Measurements from ENCODE around the gene WDTC1. TPM values are rescaled to one million over a fixed set of nuclear protein-coding genes. Genes with fewer than 3 reads are reported as not detected.

The WDTC1 gene
- total RNA-seq, 4 donors from 2014 or later, result 40.0 to 75.5 (median 49.9) TPM

- peaks cover 0 to 18% (median 8%) of the 10 kb centered on the region in 3 donors for H3K4me1 ChIP-seq
- H3K36me3 ChIP-seq, result no peaks in the 10 kb centered on the region
- no peaks in the 10 kb centered on the region for H3K9me3 ChIP-seq
- H3K27ac ChIP-seq, result no peak overlapping the region
- 25% methylated on average over 1 of the region's 1 CpG; no CpG with 5 or more reads in 1 of the 2 donors for WGBS, 2 donors (ENCODE audit: low coverage in 1 of 2)
- TF ChIP-seq CTCF (IDR thresholded peaks at IDR 0.05) (no peak), POLR2AphosphoS5 (IDR thresholded peaks at IDR 0.05) (no peak), POLR2A (IDR thresholded peaks at IDR 0.05) (no peak), EP300 (IDR thresholded peaks at IDR 0.05) (no peak)
- H3K4me3 ChIP-seq, result no peak overlapping the region
- no peaks in the 10 kb centered on the region for H3K27me3 ChIP-seq
- ATAC-seq, result no peak
Observed at GRCh38 chr1:27318596-27318995, 84.2 kb downstream of the WDTC1 start.

DNA sequence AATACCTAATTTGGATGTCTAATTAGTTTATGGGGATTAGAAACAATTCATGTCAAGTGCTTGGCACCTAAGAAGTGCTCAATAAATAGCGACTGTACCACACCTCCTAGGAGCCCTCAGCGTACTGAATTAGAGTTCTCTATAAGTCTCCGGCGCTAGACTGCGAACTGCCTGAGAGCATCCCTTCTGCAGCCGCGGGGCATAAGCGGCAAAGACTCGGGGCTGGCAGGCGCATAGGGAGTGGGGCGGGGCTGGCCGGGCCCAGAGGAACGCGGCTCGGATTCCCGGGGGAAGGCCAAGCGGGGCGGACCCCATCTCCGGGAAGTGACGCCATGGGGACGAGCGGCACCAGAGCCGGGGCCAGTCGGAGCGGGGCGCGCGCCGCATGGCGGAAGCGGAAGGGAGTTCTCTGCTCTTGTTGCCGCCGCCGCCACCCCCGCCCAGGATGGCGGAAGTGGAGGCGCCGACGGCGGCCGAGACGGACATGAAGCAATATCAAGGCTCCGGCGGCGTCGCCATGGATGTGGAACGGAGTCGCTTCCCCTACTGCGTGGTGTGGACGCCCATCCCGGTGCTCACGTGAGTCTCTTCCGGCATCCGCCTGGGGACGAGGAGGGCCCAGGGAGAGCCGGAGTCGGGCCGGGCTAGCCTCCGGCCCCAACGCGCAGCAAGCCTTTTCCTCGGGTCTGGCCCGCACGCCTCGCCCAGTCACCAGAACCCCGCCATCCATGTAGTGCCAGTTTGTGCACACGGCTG, 87.6 kb downstream of the WDTC1 start, which contains the start of gene TMEM222:
TMEM222 (plus strand) TSS at position 351 of the 756 bp plus-strand sequence; CDS start at position 386, 35 bp downstream.
- Histone ChIP-seq H3K27ac (peak within 1 kb of the TSS; percentile 70 to 92 (median 90)), H3K4me3 (peak within 1 kb of the TSS; percentile 81 to 83), H3K27me3 (no peaks in the 10 kb centered on the region), H3K9me3 (no peaks in the 10 kb centered on the region), H3K36me3 (peaks cover 0 to 31% of the 10 kb centered on the region in 2 donors), H3K4me1 (peaks cover 0 to 51% (median 13%) of the 10 kb centered on the region in 3 donors)
- WGBS, 2 donors (ENCODE audit: low coverage in 1 of 2), result 0% methylated on average over 1 of the region's 67 CpGs
- TF ChIP-seq CTCF (IDR thresholded peaks at IDR 0.05), result peak in 3 of 4 experiments; percentile 40 to 69 (median 57)
- TF ChIP-seq POLR2A (IDR thresholded peaks at IDR 0.05), result peak; percentile 57 to 63
- TF ChIP-seq POLR2AphosphoS5 (IDR thresholded peaks at IDR 0.05), result peak; percentile 86
- TF ChIP-seq EP300 (IDR thresholded peaks at IDR 0.05), result no peak
- ATAC-seq, result peak; percentile 99

DNA sequence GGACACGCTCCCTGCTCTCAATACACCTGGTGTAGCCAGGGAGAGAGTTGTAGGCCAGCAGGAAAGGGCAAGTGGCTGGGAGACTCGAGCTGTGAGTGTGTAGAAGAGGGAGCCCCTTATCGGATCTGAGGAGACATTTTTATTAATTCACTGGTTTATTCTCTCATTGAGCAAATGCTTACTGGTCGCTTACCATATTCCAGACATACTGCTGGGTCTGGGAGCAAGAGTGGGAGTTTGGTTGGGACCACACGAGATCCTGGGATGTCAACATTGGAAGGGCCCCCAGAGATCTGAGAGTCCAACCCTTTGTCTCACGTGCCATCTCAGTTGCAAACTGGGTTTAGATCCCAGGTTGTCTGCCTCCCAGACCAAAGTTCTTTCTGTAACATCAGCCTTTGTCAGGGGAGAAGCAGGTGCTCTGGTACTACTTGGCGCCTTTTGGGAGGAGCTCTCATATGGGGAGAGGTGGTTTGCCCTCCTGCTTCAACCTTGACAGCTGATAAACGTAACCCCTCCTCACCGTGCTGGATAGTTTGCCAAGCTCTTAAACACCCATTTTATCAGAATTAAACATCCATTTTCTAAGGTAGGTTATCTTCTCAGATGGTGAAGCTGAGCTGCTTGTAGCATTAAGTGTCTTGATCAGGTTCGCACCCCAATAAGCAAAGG, 88.3 kb downstream of the WDTC1 start:
- peak overlapping the region; percentile 81 to 83 for H3K4me3 ChIP-seq
- WGBS, 2 donors (ENCODE audit: low coverage in 1 of 2), result 23 to 34% methylated on average over 4 to 6 of the region's 10 CpGs
- H3K4me1 ChIP-seq, result peaks cover 0 to 58% (median 13%) of the 10 kb centered on the region in 3 donors
- ATAC-seq, result no peak
- peak overlapping the region; percentile 70 to 92 (median 90) for H3K27ac ChIP-seq
- no peaks in the 10 kb centered on the region for H3K9me3 ChIP-seq
- H3K27me3 ChIP-seq, result no peaks in the 10 kb centered on the region
- H3K36me3 ChIP-seq, result peaks cover 0 to 38% of the 10 kb centered on the region in 2 donors
- TF ChIP-seq EP300 (IDR thresholded peaks at IDR 0.05), result no peak
- no peak for TF ChIP-seq POLR2AphosphoS5 (IDR thresholded peaks at IDR 0.05)
- TF ChIP-seq POLR2A (IDR thresholded peaks at IDR 0.05), result no peak
- TF ChIP-seq CTCF (IDR thresholded peaks at IDR 0.05), result no peak

GRCh38 chr1:27325286-27325685, 90.9 kb downstream of the WDTC1 start:
- H3K36me3 ChIP-seq, result peaks cover 0 to 60% of the 10 kb centered on the region in 2 donors
- no peak for TF ChIP-seq EP300 (IDR thresholded peaks at IDR 0.05)
- no peak for TF ChIP-seq POLR2A (IDR thresholded peaks at IDR 0.05)
- TF ChIP-seq POLR2AphosphoS5 (IDR thresholded peaks at IDR 0.05), result no peak
- TF ChIP-seq CTCF (IDR thresholded peaks at IDR 0.05), result no peak
- 90% methylated on average over 2 to 4 of the region's 15 CpGs for WGBS, 2 donors (ENCODE audit: low coverage in 1 of 2)

More at GRCh38 chr1:27325286-27325685, 90.9 kb downstream of the WDTC1 start:
- Histone ChIP-seq H3K27me3 (no peaks in the 10 kb centered on the region), H3K27ac (no peak overlapping the region), H3K4me1 (peaks cover 0 to 74% (median 13%) of the 10 kb centered on the region in 3 donors), H3K9me3 (no peaks in the 10 kb centered on the region), H3K4me3 (no peak overlapping the region)
- no peak for ATAC-seq

Measured in gastroesophageal sphincter (tissue), 4 donors.